Upper lobe of left lung (tissue), 4 donors: Measurements from ENCODE around the gene AGBL3.

Source experiments
- EP300 ChIP-seq, 4 donors: sonication (generic); formaldehyde crosslinking; IDR thresholded peaks; one replicate each; pipeline ENCODE4 v1.5.1; 2017; ENCODE audit warnings: antibody characterized with exemption in 4 of 4, control low read depth in 2 of 4
- POLR2A ChIP-seq, 4 donors: fragments of 450-650 bp; IDR thresholded peaks; one replicate each; pipeline ENCODE4 v1.5.1; 2016 to 2017; ENCODE audit warnings: antibody characterized with exemption in 4 of 4, mild to moderate bottlenecking in 2 of 4
- POLR2AphosphoS5 ChIP-seq, 2 donors: sonication (generic); formaldehyde crosslinking; IDR thresholded peaks; one replicate each; pipeline ENCODE4 v1.5.1; 2017; ENCODE audit warnings: antibody characterized with exemption in 2 of 2
- TF ChIP-seq, protein P1 (sequence below), 6 experiments: fragments of 450-650 bp in 4 of 6; fragments of 200-600 bp in 2 of 6; sonication (generic) in 2 of 6; IDR thresholded peaks; one replicate each; pipeline ENCODE4 v1.5.1; 2016 to 2019; ENCODE audit warnings: antibody characterized with exemption in 6 of 6

DNA sequence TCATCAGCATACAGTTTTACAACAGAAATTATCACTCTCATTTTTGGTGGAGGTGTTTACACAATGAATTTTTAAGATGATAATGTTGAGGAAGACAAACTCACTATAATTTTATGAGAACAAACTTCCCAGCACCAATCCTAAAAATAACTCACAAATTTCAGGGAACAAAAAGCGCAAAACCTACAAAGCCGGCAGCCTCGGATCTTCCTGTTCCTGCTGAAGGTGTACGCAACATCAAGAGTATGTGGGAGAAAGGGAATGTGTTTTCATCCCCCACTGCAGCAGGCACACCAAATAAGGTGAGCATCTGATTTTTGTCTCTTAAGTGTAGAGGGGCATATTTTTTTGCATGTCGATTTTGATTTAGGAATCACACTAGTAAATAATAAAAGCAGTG, 26.5 kb upstream of the AGBL3 start:
- TF ChIP-seq, protein P1, sequence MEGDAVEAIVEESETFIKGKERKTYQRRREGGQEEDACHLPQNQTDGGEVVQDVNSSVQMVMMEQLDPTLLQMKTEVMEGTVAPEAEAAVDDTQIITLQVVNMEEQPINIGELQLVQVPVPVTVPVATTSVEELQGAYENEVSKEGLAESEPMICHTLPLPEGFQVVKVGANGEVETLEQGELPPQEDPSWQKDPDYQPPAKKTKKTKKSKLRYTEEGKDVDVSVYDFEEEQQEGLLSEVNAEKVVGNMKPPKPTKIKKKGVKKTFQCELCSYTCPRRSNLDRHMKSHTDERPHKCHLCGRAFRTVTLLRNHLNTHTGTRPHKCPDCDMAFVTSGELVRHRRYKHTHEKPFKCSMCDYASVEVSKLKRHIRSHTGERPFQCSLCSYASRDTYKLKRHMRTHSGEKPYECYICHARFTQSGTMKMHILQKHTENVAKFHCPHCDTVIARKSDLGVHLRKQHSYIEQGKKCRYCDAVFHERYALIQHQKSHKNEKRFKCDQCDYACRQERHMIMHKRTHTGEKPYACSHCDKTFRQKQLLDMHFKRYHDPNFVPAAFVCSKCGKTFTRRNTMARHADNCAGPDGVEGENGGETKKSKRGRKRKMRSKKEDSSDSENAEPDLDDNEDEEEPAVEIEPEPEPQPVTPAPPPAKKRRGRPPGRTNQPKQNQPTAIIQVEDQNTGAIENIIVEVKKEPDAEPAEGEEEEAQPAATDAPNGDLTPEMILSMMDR (IDR thresholded peaks at IDR 0.05) = no peak
- TF ChIP-seq EP300 (IDR thresholded peaks at IDR 0.05) (no peak), POLR2A (IDR thresholded peaks at IDR 0.05) (no peak), POLR2AphosphoS5 (IDR thresholded peaks at IDR 0.05) (no peak)
